GM12873 (cell line): ENCODE data around the gene ECI1.

Experiments used
- TF ChIP-seq, protein P1 (sequence below): IDR thresholded peaks from 2 replicates; pipeline ENCODE4 v1.5.1; 2012; ENCODE audit warnings: low read depth, mild to moderate bottlenecking, moderate library complexity, low read length, control low read depth; ENCODE audit not compliant: insufficient read depth; ENCODE audit errors: missing control alignments

The ECI1 gene

DNA sequence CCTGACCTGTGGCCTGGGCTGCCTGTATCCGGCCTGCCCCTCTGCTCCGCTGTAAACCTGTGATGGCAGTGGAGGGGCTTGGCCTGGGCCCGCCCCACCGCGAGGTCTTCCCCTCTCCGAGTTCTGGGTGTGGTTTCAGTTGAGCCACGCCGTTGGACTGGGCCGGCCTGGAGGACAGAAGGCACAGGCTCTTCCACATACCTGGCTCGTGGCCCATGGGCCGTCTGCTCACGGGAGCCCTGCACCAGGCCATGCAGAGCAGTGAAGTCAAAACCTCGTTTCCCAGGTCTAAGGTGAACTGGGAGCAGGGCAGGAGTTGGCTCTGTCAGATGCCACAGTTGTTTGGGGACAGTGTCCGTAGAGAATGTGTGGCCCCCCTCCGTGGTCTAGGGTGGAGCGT lies 22.1 kb upstream of the ECI1 start:
- TF ChIP-seq, protein P1, sequence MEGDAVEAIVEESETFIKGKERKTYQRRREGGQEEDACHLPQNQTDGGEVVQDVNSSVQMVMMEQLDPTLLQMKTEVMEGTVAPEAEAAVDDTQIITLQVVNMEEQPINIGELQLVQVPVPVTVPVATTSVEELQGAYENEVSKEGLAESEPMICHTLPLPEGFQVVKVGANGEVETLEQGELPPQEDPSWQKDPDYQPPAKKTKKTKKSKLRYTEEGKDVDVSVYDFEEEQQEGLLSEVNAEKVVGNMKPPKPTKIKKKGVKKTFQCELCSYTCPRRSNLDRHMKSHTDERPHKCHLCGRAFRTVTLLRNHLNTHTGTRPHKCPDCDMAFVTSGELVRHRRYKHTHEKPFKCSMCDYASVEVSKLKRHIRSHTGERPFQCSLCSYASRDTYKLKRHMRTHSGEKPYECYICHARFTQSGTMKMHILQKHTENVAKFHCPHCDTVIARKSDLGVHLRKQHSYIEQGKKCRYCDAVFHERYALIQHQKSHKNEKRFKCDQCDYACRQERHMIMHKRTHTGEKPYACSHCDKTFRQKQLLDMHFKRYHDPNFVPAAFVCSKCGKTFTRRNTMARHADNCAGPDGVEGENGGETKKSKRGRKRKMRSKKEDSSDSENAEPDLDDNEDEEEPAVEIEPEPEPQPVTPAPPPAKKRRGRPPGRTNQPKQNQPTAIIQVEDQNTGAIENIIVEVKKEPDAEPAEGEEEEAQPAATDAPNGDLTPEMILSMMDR = no peak

DNA sequence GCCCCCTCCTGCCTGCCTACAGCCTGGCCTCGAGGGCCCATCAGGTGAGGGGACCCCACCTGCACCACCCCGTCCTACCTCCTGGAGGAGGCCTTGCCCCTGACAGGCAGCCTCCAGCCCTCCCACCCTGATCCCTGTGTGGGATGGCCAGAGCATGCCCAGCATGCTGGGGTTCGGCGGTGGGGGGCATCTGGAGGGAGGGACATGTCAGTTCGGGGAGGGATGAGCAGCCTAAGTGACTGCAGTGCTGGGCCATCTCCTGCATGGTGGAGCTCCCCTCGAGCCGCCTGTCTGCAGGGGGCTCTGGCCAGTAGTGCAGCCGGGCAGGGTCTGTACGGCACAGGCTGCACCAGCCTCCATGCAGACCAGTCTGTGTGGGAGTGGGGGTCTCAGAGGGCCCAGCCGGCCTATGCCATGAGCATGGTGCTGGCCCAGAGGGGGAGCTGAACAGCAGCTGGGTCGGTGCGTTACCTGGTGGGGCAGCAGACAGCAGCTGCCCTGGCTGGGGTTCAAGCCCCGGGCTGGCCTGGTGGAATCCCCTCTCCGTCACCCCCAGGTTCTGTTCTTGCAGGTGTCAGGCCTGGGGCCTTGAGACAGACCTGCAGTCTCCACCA lies 20.6 kb upstream of the ECI1 start:
- TF ChIP-seq, protein P1 = no peak

DNA sequence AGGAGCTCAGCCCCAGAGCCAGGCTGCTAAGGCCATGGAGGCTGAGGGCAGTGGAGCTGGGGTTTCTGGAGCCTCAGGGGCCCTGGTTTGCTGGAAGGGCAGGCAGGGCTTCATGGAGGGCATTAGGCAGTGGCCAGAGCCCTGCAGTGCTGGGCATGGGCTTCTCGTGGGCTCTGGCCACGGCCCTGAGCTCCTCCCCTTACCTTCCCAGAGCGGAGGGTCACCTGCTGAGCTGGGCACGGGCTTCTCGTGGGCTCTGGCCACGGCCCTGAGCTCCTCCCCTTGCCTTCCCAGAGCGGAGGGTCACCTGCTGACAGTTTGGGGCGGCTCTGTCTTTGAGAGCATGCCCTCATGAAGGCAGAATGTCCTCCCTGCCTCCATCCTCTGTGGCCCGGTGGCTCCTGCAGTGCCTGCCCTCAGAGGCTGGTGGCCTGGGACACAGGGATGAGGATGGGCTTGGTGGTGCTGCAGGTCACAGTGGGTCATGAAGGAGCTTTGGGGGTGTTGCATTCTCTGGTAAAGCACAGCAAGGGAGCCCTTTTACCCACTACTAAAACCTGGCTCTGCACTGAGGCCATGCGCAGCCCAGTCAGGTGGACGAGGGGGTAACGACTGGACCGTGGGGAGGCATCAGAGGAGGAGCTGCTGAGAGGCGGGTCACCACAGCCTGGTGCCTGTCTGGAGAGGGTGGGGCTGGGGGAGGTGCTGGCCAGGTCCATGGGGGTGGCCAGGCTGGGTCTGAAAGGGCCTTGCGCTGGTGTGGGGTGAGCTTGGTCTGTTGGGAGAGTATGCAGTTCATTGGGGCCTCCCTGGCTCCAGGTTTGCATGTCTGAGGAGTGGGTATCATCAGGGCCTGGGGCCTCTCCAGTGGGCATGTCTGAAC lies 19.4 kb upstream of the ECI1 start:
- TF ChIP-seq, protein P1 = no peak

DNA sequence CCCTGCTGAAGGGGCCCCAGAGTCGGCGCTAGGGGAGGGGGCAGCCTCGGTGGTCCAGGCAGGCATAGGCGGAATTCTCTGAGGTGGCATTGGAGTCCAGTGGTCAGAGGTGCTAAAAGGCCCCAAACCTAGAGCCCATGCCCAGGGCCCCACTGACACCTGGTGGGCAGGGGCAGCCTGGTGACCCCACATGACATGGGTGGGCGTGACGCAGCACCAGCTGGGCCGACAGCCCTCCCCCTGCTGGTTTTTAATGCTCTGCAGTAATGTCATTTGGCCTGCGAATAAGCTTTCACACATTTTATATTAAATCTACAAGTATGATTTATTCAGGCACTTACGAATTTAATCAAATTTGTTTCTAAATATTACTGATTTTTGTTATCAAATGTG lies 18.7 kb upstream of the ECI1 start:
- TF ChIP-seq, protein P1 = no peak

DNA sequence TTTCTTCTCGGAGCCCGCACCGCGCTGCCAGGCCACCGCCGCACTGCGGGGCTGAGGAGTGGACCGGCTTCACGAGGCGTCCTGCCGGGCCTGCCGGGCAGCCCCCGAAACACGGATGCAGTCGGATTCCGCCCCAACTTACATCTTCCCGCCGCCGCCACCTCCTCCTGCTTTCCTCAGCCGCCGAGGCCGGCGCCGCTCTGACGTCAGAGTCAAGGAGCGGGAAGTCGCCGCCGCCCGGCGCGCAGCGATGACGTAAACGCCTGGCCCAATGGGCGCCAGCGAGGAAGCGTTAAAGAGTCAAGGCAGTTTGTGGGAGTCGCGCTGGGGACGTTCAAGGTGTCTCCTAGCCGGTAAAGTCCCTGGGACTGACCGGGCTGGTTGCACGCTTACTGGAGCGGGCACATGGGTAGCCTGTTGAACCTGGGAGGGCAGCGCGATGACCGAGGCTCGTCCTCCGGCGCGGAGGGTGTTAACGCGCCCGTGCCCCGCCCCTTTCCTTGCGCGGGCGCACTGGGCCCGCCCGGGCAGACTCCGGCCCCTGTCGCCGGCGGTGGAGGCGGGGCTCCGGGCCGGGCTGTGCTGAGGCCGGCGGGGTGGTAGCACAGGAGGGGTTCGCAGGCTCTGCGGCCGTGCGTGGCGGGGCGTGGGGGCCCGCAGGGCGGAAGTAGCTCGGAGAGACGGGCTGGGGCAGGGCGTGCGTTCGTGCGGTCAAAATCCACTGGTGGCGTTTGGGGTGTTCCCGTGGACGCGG lies 16.7 kb upstream of the ECI1 start, which contains the start of gene RNPS1:
Gene RNPS1 (minus strand): TSS at position 214 of the 754 bp plus-strand sequence. CDS start 3,483 bp downstream, outside the sequence.
- TF ChIP-seq, protein P1 = no peak

DNA sequence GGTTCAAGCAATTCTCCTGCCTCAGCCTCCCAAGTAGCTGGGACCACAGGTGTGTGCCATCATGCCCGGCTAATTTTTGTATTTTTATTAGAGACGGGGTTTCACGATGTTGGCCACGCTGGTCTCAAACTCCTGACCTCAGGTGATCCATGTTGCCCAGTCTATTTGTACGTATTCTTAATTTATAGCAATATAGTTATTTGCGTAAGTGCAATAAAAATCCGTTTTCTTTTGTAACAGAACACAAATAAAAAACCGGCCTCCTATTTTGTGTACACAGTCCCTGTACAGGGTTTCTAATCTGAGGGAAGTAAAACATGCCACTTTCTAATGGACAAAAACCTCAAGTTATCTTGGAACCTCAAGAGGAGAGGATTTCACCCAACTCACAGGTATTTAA lies 8.9 kb upstream of the ECI1 start:
- TF ChIP-seq, protein P1 = no peak

DNA sequence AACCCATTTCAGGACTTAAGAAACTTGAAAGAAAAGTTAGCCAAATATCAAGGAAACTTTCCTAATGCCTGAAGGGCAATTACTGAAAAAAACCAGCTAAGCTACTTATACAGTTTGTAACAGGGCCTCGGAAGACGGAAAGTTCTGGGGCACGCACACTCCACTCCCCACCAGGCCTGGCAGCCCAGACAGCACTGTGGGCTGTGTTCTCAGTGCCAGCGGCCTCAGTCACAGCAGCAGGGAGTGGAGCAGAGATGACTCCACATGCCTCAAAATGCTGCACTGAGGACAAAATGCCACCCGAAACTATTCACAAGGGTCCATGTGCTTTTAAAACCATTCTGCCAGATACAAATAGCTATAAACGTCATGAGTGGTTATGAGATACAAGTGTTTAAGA lies 6.3 kb upstream of the ECI1 start:
- TF ChIP-seq, protein P1 = no peak
